ENCODE data around the gene SIRPA. TPM values are rescaled to one million over a fixed set of nuclear protein-coding genes. Genes with fewer than 3 reads are reported as not detected.

The SIRPA gene
- total RNA-seq, 2 donors from 2014 or later, result 5.1 to 6.3 TPM

DNA sequence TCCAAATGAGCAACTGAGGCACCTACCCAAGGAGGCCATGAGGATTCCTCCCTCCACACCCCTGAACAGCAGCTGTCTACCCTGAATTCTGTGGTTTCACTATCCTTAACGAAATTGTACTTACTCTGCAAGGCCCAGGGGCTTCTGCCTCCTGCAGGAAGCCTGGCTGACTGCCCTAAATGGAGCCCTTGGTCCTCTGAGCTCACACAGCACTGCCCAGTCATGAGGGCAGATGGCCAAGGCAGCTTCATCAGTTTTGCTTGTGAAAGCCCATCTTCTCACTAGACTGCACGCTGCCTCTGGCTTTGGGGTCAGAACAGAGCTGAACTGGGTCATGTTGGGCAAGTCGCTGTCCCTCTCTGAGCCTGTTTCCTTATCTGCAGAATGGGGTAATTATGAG, 26.4 kb upstream of the SIRPA start:
- Histone ChIP-seq H3K27me3 (ENCODE audit: control insufficient read depth, insufficient read depth, low read length, poor library complexity, severe bottlenecking) (no peaks in the 10 kb centered on the region), H3K4me3 (ENCODE audit: low read length) (no peak overlapping the region), H3K4me1 (ENCODE audit: control insufficient read depth, insufficient read depth, low read length) (peaks cover 6% of the 10 kb centered on the region), H3K9me3 (ENCODE audit: control insufficient read depth, low read length) (no peaks in the 10 kb centered on the region), H3K9ac (ENCODE audit: extremely low read depth, low read length, poor library complexity, severe bottlenecking) (no peak overlapping the region), H3K27ac (ENCODE audit: low read depth, low read length) (no peak overlapping the region), H3K36me3 (ENCODE audit: control insufficient read depth, insufficient read depth, low read length) (no peaks in the 10 kb centered on the region)
- H3K4me1 Mint-ChIP-seq, result peaks cover 13% of the 10 kb centered on the region
- no peak overlapping the region for H3K4me3 Mint-ChIP-seq
- H3K27me3 Mint-ChIP-seq (ENCODE audit: insufficient read depth), result peaks cover 3% of the 10 kb centered on the region
- TF ChIP-seq, protein P1, sequence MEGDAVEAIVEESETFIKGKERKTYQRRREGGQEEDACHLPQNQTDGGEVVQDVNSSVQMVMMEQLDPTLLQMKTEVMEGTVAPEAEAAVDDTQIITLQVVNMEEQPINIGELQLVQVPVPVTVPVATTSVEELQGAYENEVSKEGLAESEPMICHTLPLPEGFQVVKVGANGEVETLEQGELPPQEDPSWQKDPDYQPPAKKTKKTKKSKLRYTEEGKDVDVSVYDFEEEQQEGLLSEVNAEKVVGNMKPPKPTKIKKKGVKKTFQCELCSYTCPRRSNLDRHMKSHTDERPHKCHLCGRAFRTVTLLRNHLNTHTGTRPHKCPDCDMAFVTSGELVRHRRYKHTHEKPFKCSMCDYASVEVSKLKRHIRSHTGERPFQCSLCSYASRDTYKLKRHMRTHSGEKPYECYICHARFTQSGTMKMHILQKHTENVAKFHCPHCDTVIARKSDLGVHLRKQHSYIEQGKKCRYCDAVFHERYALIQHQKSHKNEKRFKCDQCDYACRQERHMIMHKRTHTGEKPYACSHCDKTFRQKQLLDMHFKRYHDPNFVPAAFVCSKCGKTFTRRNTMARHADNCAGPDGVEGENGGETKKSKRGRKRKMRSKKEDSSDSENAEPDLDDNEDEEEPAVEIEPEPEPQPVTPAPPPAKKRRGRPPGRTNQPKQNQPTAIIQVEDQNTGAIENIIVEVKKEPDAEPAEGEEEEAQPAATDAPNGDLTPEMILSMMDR (conservative IDR thresholded peaks at IDR 0.05), result peak; percentile 37
- no peak for DNase-seq
- no peak overlapping the region for H3K27ac Mint-ChIP-seq
- 88 to 100% methylated on average over 2 to 3 of the region's 3 CpGs for WGBS, 2 experiments (ENCODE audit: insufficient coverage in 1 of 2, insufficient read length in 1 of 2)
- H3K36me3 Mint-ChIP-seq (ENCODE audit: low read depth), result no peaks in the 10 kb centered on the region
- no peaks in the 10 kb centered on the region for H3K9me3 Mint-ChIP-seq

DNA sequence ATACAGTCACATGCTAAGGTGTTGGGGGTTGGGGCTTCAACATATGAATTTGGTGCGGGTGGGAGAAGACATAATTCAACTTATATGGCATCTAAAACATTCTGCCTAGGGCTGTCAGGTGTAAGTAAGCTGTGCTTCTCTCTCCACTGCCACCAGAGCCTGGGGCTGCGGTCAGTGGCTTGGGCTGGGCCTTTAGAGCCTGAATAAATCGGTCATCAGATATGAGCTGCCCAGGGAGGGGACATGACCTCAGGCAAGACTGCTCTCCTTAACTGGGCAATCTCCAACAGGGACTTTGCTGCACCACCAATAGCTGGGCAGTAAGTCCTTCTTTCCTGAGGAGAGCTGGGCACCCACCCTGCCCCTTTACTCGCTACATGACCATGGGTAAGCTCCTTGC, 24.9 kb upstream of the SIRPA start:
- H3K9ac ChIP-seq (ENCODE audit: extremely low read depth, low read length, poor library complexity, severe bottlenecking), result no peak overlapping the region
- Mint-ChIP-seq H3K9me3 (no peaks in the 10 kb centered on the region), H3K36me3 (ENCODE audit: low read depth) (no peaks in the 10 kb centered on the region), H3K4me3 (no peak overlapping the region), H3K27me3 (ENCODE audit: insufficient read depth) (peaks cover 3% of the 10 kb centered on the region), H3K27ac (no peak overlapping the region), H3K4me1 (peaks cover 13% of the 10 kb centered on the region)
- H3K4me1 ChIP-seq (ENCODE audit: control insufficient read depth, insufficient read depth, low read length), result peaks cover 4% of the 10 kb centered on the region
- no peaks in the 10 kb centered on the region for H3K27me3 ChIP-seq (ENCODE audit: control insufficient read depth, insufficient read depth, low read length, poor library complexity, severe bottlenecking)
- H3K36me3 ChIP-seq (ENCODE audit: control insufficient read depth, insufficient read depth, low read length), result no peaks in the 10 kb centered on the region
- no peak overlapping the region for H3K4me3 ChIP-seq (ENCODE audit: low read length)
- no peak for DNase-seq
- TF ChIP-seq, protein P1 (conservative IDR thresholded peaks at IDR 0.05), result no peak
- H3K27ac ChIP-seq (ENCODE audit: low read depth, low read length), result no peak overlapping the region
- WGBS, 2 experiments (ENCODE audit: insufficient coverage in 1 of 2, insufficient read length in 1 of 2), result 90 to 94% methylated on average over 4 of the region's 4 CpGs
- H3K9me3 ChIP-seq (ENCODE audit: control insufficient read depth, low read length), result no peaks in the 10 kb centered on the region

DNA sequence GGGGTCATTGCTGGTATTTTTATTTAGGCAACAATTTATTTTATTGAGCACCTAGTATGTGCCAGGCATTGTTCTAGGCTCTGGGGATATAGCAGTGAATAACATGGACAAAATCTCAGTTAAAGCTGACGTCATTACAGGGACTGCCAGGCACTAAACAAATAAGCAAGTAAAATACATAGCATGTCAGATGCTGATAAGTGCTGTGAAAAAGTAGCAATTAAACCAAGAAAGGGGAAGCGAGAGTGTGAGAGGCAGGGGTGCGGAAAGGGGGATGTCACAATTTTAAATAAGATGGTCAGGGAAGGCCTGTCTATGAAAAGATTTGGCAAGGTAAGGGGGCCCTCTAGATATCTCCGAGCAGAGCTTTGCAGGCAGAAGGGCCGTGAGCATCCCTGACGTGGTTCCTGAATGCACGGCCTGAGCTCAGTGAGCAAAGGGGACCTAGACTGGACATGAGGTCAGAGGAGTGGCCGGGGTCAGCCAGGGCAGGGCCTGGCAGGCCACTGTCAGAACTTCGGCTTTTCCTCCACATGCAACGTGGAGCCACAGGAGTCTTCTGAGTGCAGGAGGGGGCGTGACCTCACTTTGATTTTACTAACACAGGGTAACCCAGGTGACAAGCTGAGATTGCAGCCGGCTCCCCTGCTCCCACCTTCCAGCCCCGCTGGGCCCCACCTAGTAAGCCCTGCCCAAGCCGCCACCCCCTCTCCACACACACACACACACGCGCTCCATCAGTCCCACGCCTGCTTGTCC, 24.2 kb upstream of the SIRPA start:
- no peak overlapping the region for H3K9ac ChIP-seq (ENCODE audit: extremely low read depth, low read length, poor library complexity, severe bottlenecking)
- no peak overlapping the region for H3K4me3 Mint-ChIP-seq
- H3K27ac ChIP-seq (ENCODE audit: low read depth, low read length), result no peak overlapping the region
- H3K36me3 ChIP-seq (ENCODE audit: control insufficient read depth, insufficient read depth, low read length), result no peaks in the 10 kb centered on the region
- 80 to 83% methylated on average over 9 to 17 of the region's 17 CpGs for WGBS, 2 experiments (ENCODE audit: insufficient coverage in 1 of 2, insufficient read length in 1 of 2)
- peaks cover 3% of the 10 kb centered on the region for H3K27me3 Mint-ChIP-seq (ENCODE audit: insufficient read depth)
- peaks cover 4% of the 10 kb centered on the region for H3K4me1 ChIP-seq (ENCODE audit: control insufficient read depth, insufficient read depth, low read length)
- no peaks in the 10 kb centered on the region for H3K36me3 Mint-ChIP-seq (ENCODE audit: low read depth)
- no peaks in the 10 kb centered on the region for H3K9me3 ChIP-seq (ENCODE audit: control insufficient read depth, low read length)
- TF ChIP-seq, protein P1 (conservative IDR thresholded peaks at IDR 0.05), result no peak
- no peak for DNase-seq
- no peaks in the 10 kb centered on the region for H3K9me3 Mint-ChIP-seq
- H3K27ac Mint-ChIP-seq, result no peak overlapping the region
- H3K27me3 ChIP-seq (ENCODE audit: control insufficient read depth, insufficient read depth, low read length, poor library complexity, severe bottlenecking), result no peaks in the 10 kb centered on the region
- H3K4me1 Mint-ChIP-seq, result peaks cover 13% of the 10 kb centered on the region
- no peak overlapping the region for H3K4me3 ChIP-seq (ENCODE audit: low read length)

All from endodermal cell (in vitro differentiated cells).